Endothelial cell of umbilical vein (primary cell): ENCODE measurements around the gene CYFIP1. TPM values are rescaled to one million over a fixed set of nuclear protein-coding genes. Genes with fewer than 3 reads are reported as not detected.
"Not testable (repeated sequence)": the region's sequence is repeated elsewhere in the genome, so short reads cannot be mapped to it uniquely, and the experiment has no call there.

Source experiments
- BruUV-seq: library from RNA; stranded (reverse); fragments of 400-500 nt; replicated peaks from 2 replicates; lab custom pipeline; 2021; lab: Mats Ljungman, UMichigan
- CTCF ChIA-PET: fragments of 300-600, 350-600 bp; sonication (Branson Sonifier 250); formaldehyde crosslinking; loops from one replicate; lab custom pipeline; 2021; ENCODE audit warnings: antibody characterized with exemption, inconsistent platforms; lab: Charles Lee
- POLR2A ChIA-PET: fragments of 300-600, 350-600 bp; sonication (Branson Sonifier 250); formaldehyde crosslinking; loops from one replicate; lab custom pipeline; 2021; ENCODE audit warnings: antibody characterized with exemption, inconsistent platforms; lab: Charles Lee
- DNase-seq: peaks from one replicate; pipeline ENCODE4 v3.0.0-alpha.2; 2011; ENCODE audit warnings: low read depth, low spot score
- FAIRE-seq: peaks from 2 replicates; lab custom pipeline; 2011; peaks lifted over from hg19 to GRCh38; lab: Jason Lieb, UNC
- H2AFZ ChIP-seq: 2 replicates; pipeline ENCODE4 v1.6.0; 2012; ENCODE audit warnings: low read depth, low read length, control low read depth, inconsistent platforms
- H3K27ac ChIP-seq: 2 replicates; pipeline ENCODE4 v1.5.1; 2011; ENCODE audit warnings: low read depth, mild to moderate bottlenecking, control low read depth, low read length, moderate library complexity; ENCODE audit not compliant: insufficient read depth
- H3K27me3 ChIP-seq, 2 experiments: 2 replicates each; pipeline versions ENCODE4 v1.6.0 to v1.6.1; 2011; ENCODE audit warnings: low read length in 2 of 2, mixed read lengths in 1 of 2; ENCODE audit not compliant: control insufficient read depth in 2 of 2, insufficient read depth in 2 of 2
- H3K36me3 ChIP-seq, 2 experiments: 2 replicates in 1 of 2; 3 replicates in 1 of 2; pipeline ENCODE4 v1.5.1; 2011; ENCODE audit warnings: low read length in 2 of 2, mild to moderate bottlenecking in 1 of 2, moderate library complexity in 1 of 2; ENCODE audit not compliant: control insufficient read depth in 2 of 2, insufficient read depth in 2 of 2; ENCODE audit errors: extremely low read depth in 1 of 2
- H3K4me1 ChIP-seq: 3 replicates; pipeline ENCODE4 v1.5.1; 2011; ENCODE audit warnings: mild to moderate bottlenecking, low read length; ENCODE audit not compliant: control insufficient read depth, insufficient read depth; ENCODE audit errors: extremely low read depth
- H3K4me2 ChIP-seq: 2 replicates; pipeline ENCODE4 v1.6.1; 2011; ENCODE audit warnings: low read length, control low read depth, mixed read lengths; ENCODE audit not compliant: insufficient read depth
- H3K4me3 ChIP-seq, 3 experiments: fragments of 200-600 bp in 1 of 3; sonication (generic), shearing (Covaris generic) in 1 of 3; replicated peaks in 1 of 3; 2 replicates each; pipeline ENCODE4 v1.5.1; 2011 to 2016; ENCODE audit warnings: control low read depth in 3 of 3, low read length in 3 of 3, mild to moderate bottlenecking in 2 of 3, inconsistent platforms in 1 of 3, low read depth in 1 of 3, moderate library complexity in 1 of 3; ENCODE audit not compliant: insufficient read depth in 1 of 3
- H3K79me2 ChIP-seq: 2 replicates; pipeline ENCODE4 v1.6.0; 2012; ENCODE audit warnings: low read length, inconsistent platforms; ENCODE audit not compliant: control insufficient read depth, insufficient read depth
- H3K9ac ChIP-seq: replicated peaks from 2 replicates; pipeline ENCODE3; 2011; ENCODE audit warnings: low read length, control low read depth; ENCODE audit not compliant: insufficient read depth; ENCODE audit errors: extremely low read depth
- H3K9me1 ChIP-seq: replicated peaks from 3 replicates; pipeline ENCODE4 v1.6.0; 2011; ENCODE audit warnings: mild to moderate bottlenecking, low read length; ENCODE audit not compliant: control insufficient read depth, insufficient read depth; ENCODE audit errors: extremely low read depth
- H3K9me3 ChIP-seq: replicated peaks from 2 replicates; pipeline ENCODE4 v1.5.1; 2012; ENCODE audit warnings: low read length, inconsistent platforms; ENCODE audit not compliant: control insufficient read depth, insufficient read depth
- H4K20me1 ChIP-seq: replicated peaks from 2 replicates; pipeline ENCODE3; 2011; ENCODE audit warnings: mild to moderate bottlenecking, low read length; ENCODE audit not compliant: control insufficient read depth, insufficient read depth; ENCODE audit errors: extremely low read depth
- CTCF ChIP-seq, 2 donors: IDR thresholded peaks; 1 replicate in 1 of 2; 2 replicates in 1 of 2; pipeline ENCODE4 v1.5.1; 2011; ENCODE audit warnings: low read length in 2 of 2, mild to moderate bottlenecking in 2 of 2, moderate library complexity in 2 of 2, control low read depth in 1 of 2, inconsistent platforms in 1 of 2, low read depth in 1 of 2; ENCODE audit not compliant: insufficient read depth in 1 of 2; ENCODE audit errors: extremely low read depth in 1 of 2
- EZH2 ChIP-seq: IDR thresholded peaks from 2 replicates; pipeline ENCODE4 v1.6.1; 2012; ENCODE audit warnings: borderline replicate concordance, low read depth, mild to moderate bottlenecking, moderate library complexity, low read length, inconsistent platforms; ENCODE audit not compliant: severe bottlenecking
- FOS ChIP-seq: IDR thresholded peaks from 2 replicates; pipeline ENCODE4 v1.6.1; 2011; ENCODE audit warnings: mild to moderate bottlenecking, low read length, moderate library complexity, borderline replicate concordance; ENCODE audit not compliant: insufficient read depth
- GATA2 ChIP-seq: IDR thresholded peaks from 2 replicates; pipeline ENCODE4 v1.7.0; 2011; ENCODE audit warnings: low read depth, mild to moderate bottlenecking, moderate library complexity, mixed read lengths, low read length; ENCODE audit not compliant: insufficient read length, insufficient read depth
- JUN ChIP-seq: IDR thresholded peaks from 2 replicates; pipeline ENCODE4 v1.6.1; 2011; ENCODE audit warnings: borderline replicate concordance, low read depth; ENCODE audit not compliant: insufficient read length, insufficient read depth
- MAX ChIP-seq: IDR thresholded peaks from 2 replicates; pipeline ENCODE4 v1.6.1; 2011; ENCODE audit not compliant: insufficient read depth, insufficient read length
- MYC ChIP-seq: IDR thresholded peaks from one replicate; pipeline ENCODE4 v1.6.1; 2011; ENCODE audit warnings: mild to moderate bottlenecking, low read depth, low read length
- POLR2A ChIP-seq: IDR thresholded peaks from 2 replicates; pipeline ENCODE4 v1.6.1; 2012; ENCODE audit warnings: low read depth, mild to moderate bottlenecking, control low read depth, low read length
- POLR2AphosphoS5 ChIP-seq: IDR thresholded peaks from 2 replicates; pipeline ENCODE4 v1.6.1; 2012; ENCODE audit warnings: low read depth, mild to moderate bottlenecking, control low read depth, low read length, moderate library complexity; ENCODE audit not compliant: insufficient read depth
- dilution Hi-C: fragments of 300-500 bp; cut with MboI; formaldehyde crosslinking; loops from one replicate; pipeline ENCODE4 v1.15.0; 2019; ENCODE audit warnings: low sequenced_read_pairs; ENCODE audit not compliant: extremely low pct_ligation_motif_present
- intact Hi-C: fragments of 100-400 bp; cut with micrococcal nuclease; formaldehyde crosslinking; loops from one replicate; pipeline ENCODE4 v1.10.0; 2022
- polyA plus RNA-seq, 4 experiments: library from polyadenylated mRNA; depleted of rRNA in 3 of 4; stranded (reverse) in 3 of 4; unstranded in 1 of 4; fragments of >200 nt; gene quantifications; 2 replicates each; pipeline versions ENCODE4 v1.2.1 to v1.2.3, GENCODE V29; 2011 to 2012; ENCODE audit warnings: missing spikeins in 1 of 4
- total RNA-seq: library from RNA; stranded (reverse); gene quantifications from 2 replicates; pipeline ENCODE4 v1.2.3, GENCODE V29; 2021

Gene CYFIP1
- total and polyA plus RNA-seq, 2 donors (not counting 3 experiments of a cell fraction or from before 2014, with no cell fraction given) = 81.4 to 158 TPM

GRCh38 chr15:23013681-23014080 lies 33.5 kb upstream of the CYFIP1 start:
- Histone ChIP-seq H3K4me2 (no peak overlapping the region), H3K9ac (no peak overlapping the region), H3K9me3 (no peaks in the 10 kb centered on the region), H3K9me1 (no peaks in the 10 kb centered on the region), H3K4me1 (no peaks in the 10 kb centered on the region), H3K4me3 (no peak overlapping the region), H3K27me3 (no peaks in the 10 kb centered on the region), H3K36me3 (peaks cover 14 to 17% of the 10 kb centered on the region in 2 experiments), H3K79me2 (no peaks in the 10 kb centered on the region), H2AFZ (no peak overlapping the region), H3K27ac (no peak overlapping the region), H4K20me1 (no peaks in the 10 kb centered on the region)
- intact Hi-C loops = no loop called here
- POLR2A ChIA-PET = no interaction called here
- CTCF ChIA-PET = no interaction called here
- FAIRE-seq (no peak), DNase-seq (no peak)
- dilution Hi-C loops = no loop called here
- BruUV-seq = no TSS peak
- no peak for TF ChIP-seq EZH2
- no peak for TF ChIP-seq CTCF (IDR thresholded peaks at IDR 0.05; ENCODE audit: extremely low read depth in 1 of 2, insufficient read depth in 1 of 2, low read depth in 1 of 2, low read length in 2 of 2)
- TF ChIP-seq FOS = no peak
- no peak for TF ChIP-seq POLR2AphosphoS5
- no peak for TF ChIP-seq GATA2
- TF ChIP-seq MYC = no peak
- no peak for TF ChIP-seq JUN
- no peak for TF ChIP-seq POLR2A
- no peak for TF ChIP-seq MAX

- H2AFZ ChIP-seq, FAIRE-seq, H3K9ac ChIP-seq, H3K79me2 ChIP-seq, H3K4me1 ChIP-seq, intact Hi-C loops, H3K27ac ChIP-seq, H3K9me1 ChIP-seq, H3K4me2 ChIP-seq, dilution Hi-C loops, H3K27me3 ChIP-seq, H3K9me3 ChIP-seq, DNase-seq, POLR2A ChIA-PET, H3K4me3 ChIP-seq, CTCF ChIA-PET, H4K20me1 ChIP-seq, BruUV-seq: not testable (repeated sequence)
- peaks cover 14 to 16% of the 10 kb centered on the region in 2 experiments for H3K36me3 ChIP-seq
Observed at GRCh38 chr15:23012616-23013015, 32.4 kb upstream of the CYFIP1 start.
